H1 (cell line): Measurements from ENCODE around the gene SLC35E3. TPM values are rescaled to one million over a fixed set of nuclear protein-coding genes. Genes with fewer than 3 reads are reported as not detected.

ENCODE experiments used
- CTCF ChIA-PET: fragments of 300-600 bp; sonication (Branson Sonifier 250); formaldehyde crosslinking; loops from one replicate; lab custom pipeline; 2021; ENCODE audit not compliant: partially characterized antibody; lab: Charles Lee
- POLR2A ChIA-PET: fragments of 300-600 bp; sonication (Branson Sonifier 250); formaldehyde crosslinking; loops from one replicate; lab custom pipeline; 2021; ENCODE audit warnings: inconsistent platforms; ENCODE audit not compliant: partially characterized antibody; lab: Charles Lee
- DNase-seq, 2 experiments: peaks; one replicate each; pipeline versions ENCODE4 v3.0.0 to v3.0.0-alpha.2; 2010 to 2022; ENCODE audit warnings: low spot score in 2 of 2, low read depth in 1 of 2, mixed read lengths in 1 of 2
- FAIRE-seq: peaks from 2 replicates; lab custom pipeline; 2011; peaks lifted over from hg19 to GRCh38; lab: Jason Lieb, UNC
- H2AFZ ChIP-seq: 2 replicates; pipeline ENCODE4 v1.8.1; 2012; ENCODE audit warnings: low read length, inconsistent platforms
- H2AK5ac ChIP-seq: 2 replicates; pipeline ENCODE4 v1.6.1; 2013; ENCODE audit warnings: low read depth, low read length
- H2BK120ac ChIP-seq: replicated peaks from 2 replicates; pipeline ENCODE3; 2013; ENCODE audit warnings: low read depth, low read length, inconsistent platforms
- H2BK12ac ChIP-seq: 2 replicates; pipeline ENCODE4 v1.6.1; 2013; ENCODE audit warnings: low read depth, low read length
- H2BK15ac ChIP-seq: 2 replicates; pipeline ENCODE4 v1.6.1; 2013; ENCODE audit warnings: low read length
- H2BK20ac ChIP-seq: 2 replicates; pipeline ENCODE4 v1.6.1; 2013; ENCODE audit warnings: low read length
- H2BK5ac ChIP-seq: 2 replicates; pipeline ENCODE4 v1.6.1; 2013; ENCODE audit warnings: low read depth, low read length
- H3K14ac ChIP-seq: 2 replicates; pipeline ENCODE4 v1.6.1; 2013; ENCODE audit warnings: inconsistent platforms; ENCODE audit not compliant: insufficient read length
- H3K18ac ChIP-seq: 2 replicates; pipeline ENCODE4 v1.6.1; 2013; ENCODE audit warnings: low read length; ENCODE audit errors: extremely low read depth
- H3K23ac ChIP-seq: 2 replicates; pipeline ENCODE4 v1.6.1; 2013; ENCODE audit warnings: inconsistent platforms; ENCODE audit not compliant: insufficient read length
- H3K23me2 ChIP-seq: 2 replicates; pipeline ENCODE4 v1.6.1; 2013; ENCODE audit warnings: low read depth, low read length
- H3K27ac ChIP-seq: 2 replicates; pipeline ENCODE4 v1.6.1; 2011; ENCODE audit warnings: low read depth, low read length, inconsistent platforms
- H3K27me3 ChIP-seq, 4 experiments: replicated peaks in 1 of 4; 1 replicate in 1 of 4; 2 replicates in 3 of 4; pipeline versions ENCODE4 v1.6.1 to v1.8.1; 2011 to 2013; ENCODE audit warnings: low read length in 3 of 4, mild to moderate bottlenecking in 3 of 4, inconsistent platforms in 2 of 4, mixed read lengths in 2 of 4, moderate library complexity in 1 of 4; ENCODE audit not compliant: control insufficient read depth in 3 of 4, insufficient read depth in 3 of 4; ENCODE audit errors: extremely low read depth in 1 of 4
- H3K36me3 ChIP-seq, 4 experiments: 2 replicates each; pipeline versions ENCODE4 v1.6.1 to v1.8.1; 2011 to 2013; ENCODE audit warnings: mild to moderate bottlenecking in 4 of 4, low read length in 3 of 4, moderate library complexity in 2 of 4, control low read depth in 1 of 4, inconsistent platforms in 1 of 4; ENCODE audit not compliant: insufficient read depth in 4 of 4, control insufficient read depth in 2 of 4
- H3K4ac ChIP-seq: replicated peaks from 2 replicates; pipeline ENCODE3; 2013; ENCODE audit warnings: low read length, low read depth, mixed read lengths, inconsistent platforms; ENCODE audit not compliant: insufficient read length
- H3K4me1 ChIP-seq, 4 experiments: replicated peaks in 1 of 4; 1 replicate in 1 of 4; 2 replicates in 3 of 4; pipeline versions ENCODE4 v1.6.1 to v1.8.1; 2011 to 2013; ENCODE audit warnings: low read length in 3 of 4, inconsistent platforms in 2 of 4, mixed read lengths in 1 of 4; ENCODE audit not compliant: insufficient read depth in 4 of 4, control insufficient read depth in 3 of 4
- H3K4me2 ChIP-seq, 2 experiments: 2 replicates each; pipeline versions ENCODE4 v1.6.1 to v1.8.1; 2011 to 2013; ENCODE audit warnings: low read depth in 2 of 2, low read length in 2 of 2, control low read depth in 1 of 2, inconsistent platforms in 1 of 2, mild to moderate bottlenecking in 1 of 2; ENCODE audit not compliant: insufficient read depth in 1 of 2
- H3K4me3 ChIP-seq, 4 experiments: fragments of 200-600, 300-600 bp in 1 of 4; sonication (generic), shearing (Covaris generic), sonication (Bioruptor Twin) in 1 of 4; 2 replicates each; pipeline versions ENCODE4 v1.5.1 to v1.8.1; 2011 to 2016; ENCODE audit warnings: low read length in 4 of 4, low read depth in 3 of 4, control low read depth in 2 of 4, inconsistent platforms in 2 of 4, mild to moderate bottlenecking in 2 of 4, mixed read lengths in 1 of 4, moderate library complexity in 1 of 4; ENCODE audit not compliant: insufficient read depth in 2 of 4; ENCODE audit errors: extremely low read depth in 1 of 4
- H3K56ac ChIP-seq: replicated peaks from 2 replicates; pipeline ENCODE3; 2013; ENCODE audit warnings: low read depth, mild to moderate bottlenecking, mixed read lengths, low read length, inconsistent platforms; ENCODE audit not compliant: insufficient read length
- H3K79me1 ChIP-seq: 2 replicates; pipeline ENCODE4 v1.6.1; 2013; ENCODE audit warnings: low read depth, low read length, control low read depth
- H3K79me2 ChIP-seq, 2 experiments: 2 replicates each; pipeline versions ENCODE4 v1.6.1 to v1.8.1; 2012 to 2013; ENCODE audit warnings: low read length in 2 of 2, mild to moderate bottlenecking in 2 of 2, inconsistent platforms in 1 of 2; ENCODE audit not compliant: insufficient read depth in 2 of 2, control insufficient read depth in 1 of 2
- H3K9ac ChIP-seq, 4 experiments: replicated peaks in 1 of 4; 1 replicate in 1 of 4; 2 replicates in 3 of 4; pipeline versions ENCODE4 v1.6.1 to v1.8.1; 2011 to 2013; ENCODE audit warnings: low read depth in 3 of 4, low read length in 3 of 4, control low read depth in 2 of 4, mild to moderate bottlenecking in 2 of 4, moderate library complexity in 2 of 4, inconsistent platforms in 1 of 4; ENCODE audit errors: extremely low read depth in 1 of 4
- H3K9me3 ChIP-seq, 2 experiments: 2 replicates each; pipeline versions ENCODE4 v1.6.1 to v1.8.1; 2012 to 2013; ENCODE audit warnings: mild to moderate bottlenecking in 2 of 2, moderate library complexity in 2 of 2, control low read depth in 1 of 2, inconsistent platforms in 1 of 2, low read depth in 1 of 2, low read length in 1 of 2, mixed read lengths in 1 of 2; ENCODE audit not compliant: insufficient read depth in 2 of 2
- H4K20me1 ChIP-seq, 2 experiments: replicated peaks in 1 of 2; 2 replicates each; pipeline versions ENCODE3 to v1.8.1; 2011 to 2013; ENCODE audit warnings: inconsistent platforms in 2 of 2, low read length in 2 of 2, mild to moderate bottlenecking in 1 of 2; ENCODE audit not compliant: insufficient read depth in 2 of 2, control insufficient read depth in 1 of 2
- H4K5ac ChIP-seq: 2 replicates; pipeline ENCODE4 v1.6.1; 2013; ENCODE audit warnings: low read length, low read depth, mixed read lengths, inconsistent platforms; ENCODE audit not compliant: insufficient read length
- H4K8ac ChIP-seq: 2 replicates; pipeline ENCODE4 v1.8.0; 2013; ENCODE audit warnings: mild to moderate bottlenecking, moderate library complexity, low read length, inconsistent platforms; ENCODE audit not compliant: insufficient read depth; ENCODE audit errors: extremely low read depth
- H4K91ac ChIP-seq: replicated peaks from 2 replicates; pipeline ENCODE3; 2013; ENCODE audit warnings: low read length, mixed read lengths, inconsistent platforms; ENCODE audit not compliant: insufficient read length
- HDAC2 ChIP-seq, 2 experiments: fragments of 300-600 bp in 1 of 2; sonication (generic) in 1 of 2; IDR thresholded peaks; 2 replicates each; pipeline ENCODE4 v1.6.1; 2011 to 2012; ENCODE audit warnings: low read depth in 2 of 2, low read length in 2 of 2, mild to moderate bottlenecking in 2 of 2, moderate library complexity in 2 of 2, borderline replicate concordance in 1 of 2, inconsistent platforms in 1 of 2
- POLR2AphosphoS5 ChIP-seq: IDR thresholded peaks from 2 replicates; pipeline ENCODE4 v1.6.1; 2011; ENCODE audit warnings: low read depth, low read length
- WGBS, 2 experiments: shearing (Covaris generic) in 1 of 2; methylation state at CpG; one replicate each; pipeline versions ENCODE4 v1.1.6 to v1.1.7; 2013 to 2015; ENCODE audit warnings: low lambda C conversion rate in 2 of 2, mixed read lengths in 2 of 2, inconsistent platforms in 1 of 2, low coverage in 1 of 2, missing lambda C conversion rate in 1 of 2; ENCODE audit not compliant: insufficient replicate concordance in 2 of 2, insufficient coverage in 1 of 2, insufficient read length in 1 of 2; ENCODE audit errors: extremely low coverage in 1 of 2, missing lambda C conversion rate in 1 of 2; 5-methylcytosine and 5-hydroxymethylcytosine counted together
- polyA plus RNA-seq, 7 experiments: library from polyadenylated mRNA; depleted of rRNA in 3 of 7; stranded (reverse) in 5 of 7; unstranded in 2 of 7; fragments of >200 nt in 5 of 7; fragments of 200-250 nt in 2 of 7; gene quantifications; 1 replicate in 5 of 7; 2 replicates in 1 of 7; 4 replicates in 1 of 7; pipeline versions ENCODE4 v1.2.1 to v1.2.3, GENCODE V29; 2011 to 2013; ENCODE audit warnings: missing spikeins in 2 of 7, mixed read lengths in 2 of 7
- total RNA-seq: library from RNA; stranded (reverse); fragmentation: NEBNext Ultra II Directional; extraction: Animal tissue kit (Norgen Biotek cat#: 25700); gene quantifications from 2 replicates; pipeline ENCODE4 v1.2.1, GENCODE V29; 2021

The SLC35E3 gene
- total and polyA plus RNA-seq, 2 of the 8 experiments (the other 6 are each of a cell fraction or from before 2014, with no cell fraction given): 10.0 to 10.9 TPM

DNA sequence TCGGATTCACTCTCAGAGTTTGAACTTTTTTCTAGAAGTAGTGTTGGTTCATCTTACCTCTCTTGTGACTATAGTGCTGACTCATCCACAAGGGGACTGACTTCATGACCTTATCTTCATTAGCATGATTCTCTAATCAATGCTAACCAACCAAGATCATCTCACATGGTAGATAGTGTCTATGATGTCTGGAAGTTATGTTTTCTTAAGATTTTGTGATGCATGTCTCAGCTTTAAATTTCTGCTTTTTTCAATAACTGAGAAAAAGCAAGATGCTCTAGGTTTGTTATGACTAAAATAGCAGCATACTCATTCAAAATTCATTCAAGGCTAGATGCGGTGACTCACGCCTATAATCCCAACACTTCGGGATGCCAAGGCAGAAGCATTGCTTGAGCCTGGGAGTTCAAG, 12.3 kb upstream of the SLC35E3 start:
- Histone ChIP-seq H3K4ac (no peak overlapping the region), H3K23me2 (no peaks in the 10 kb centered on the region; the same call in 1 of the 2 replicates), H2BK120ac (no peak overlapping the region), H3K27me3 (no peaks in the 10 kb centered on the region), H2BK12ac (no peak overlapping the region), H3K79me1 (no peaks in the 10 kb centered on the region), H4K8ac (no peak overlapping the region), H3K4me1 (no peaks in the 10 kb centered on the region), H3K23ac (no peak overlapping the region), H2AFZ (no peak overlapping the region), H2AK5ac (no peak overlapping the region), H3K4me2 (no peak overlapping the region), H3K9ac (no peak overlapping the region), H3K36me3 (peaks cover 12 to 61% (median 51%) of the 10 kb centered on the region in 4 experiments), H3K4me3 (no peak overlapping the region), H4K91ac (no peak overlapping the region), H3K14ac (no peak overlapping the region), H3K9me3 (no peaks in the 10 kb centered on the region), H4K20me1 (no peaks in the 10 kb centered on the region), H2BK15ac (no peak overlapping the region), H3K56ac (no peak overlapping the region), H3K27ac (no peak overlapping the region), H3K18ac (no peak overlapping the region), H2BK5ac (no peak overlapping the region), H2BK20ac (no peak overlapping the region), H3K79me2 (no peaks in the 10 kb centered on the region), H4K5ac (no peak overlapping the region)
- TF ChIP-seq POLR2AphosphoS5 (no peak), HDAC2 (IDR thresholded peaks at IDR 0.05; ENCODE audit: borderline replicate concordance in 1 of 2, low read depth in 2 of 2, low read length in 2 of 2) (no peak)
- CTCF ChIA-PET: interaction anchor here (0.9 kb wide), 1 partner anchor 39 kb away, joined by 3 read pairs; no protein-coding TSS in a partner anchor
- FAIRE-seq (no peak), DNase-seq (no peak)
- 97% methylated on average over 4 of the region's 4 CpGs; no CpG with 5 or more reads in 1 of the 2 experiments for WGBS, 2 experiments
- POLR2A ChIA-PET: no interaction called here
